ENCODE measurements around the gene GLCE. TPM values are rescaled to one million over a fixed set of nuclear protein-coding genes. Genes with fewer than 3 reads are reported as not detected.
"Not testable (repeated sequence)": the region's sequence is repeated elsewhere in the genome, so short reads cannot be mapped to it uniquely, and the experiment has no call there.

The GLCE gene
- total RNA-seq, 2 experiments from 2014 or later: 3.8 TPM

DNA sequence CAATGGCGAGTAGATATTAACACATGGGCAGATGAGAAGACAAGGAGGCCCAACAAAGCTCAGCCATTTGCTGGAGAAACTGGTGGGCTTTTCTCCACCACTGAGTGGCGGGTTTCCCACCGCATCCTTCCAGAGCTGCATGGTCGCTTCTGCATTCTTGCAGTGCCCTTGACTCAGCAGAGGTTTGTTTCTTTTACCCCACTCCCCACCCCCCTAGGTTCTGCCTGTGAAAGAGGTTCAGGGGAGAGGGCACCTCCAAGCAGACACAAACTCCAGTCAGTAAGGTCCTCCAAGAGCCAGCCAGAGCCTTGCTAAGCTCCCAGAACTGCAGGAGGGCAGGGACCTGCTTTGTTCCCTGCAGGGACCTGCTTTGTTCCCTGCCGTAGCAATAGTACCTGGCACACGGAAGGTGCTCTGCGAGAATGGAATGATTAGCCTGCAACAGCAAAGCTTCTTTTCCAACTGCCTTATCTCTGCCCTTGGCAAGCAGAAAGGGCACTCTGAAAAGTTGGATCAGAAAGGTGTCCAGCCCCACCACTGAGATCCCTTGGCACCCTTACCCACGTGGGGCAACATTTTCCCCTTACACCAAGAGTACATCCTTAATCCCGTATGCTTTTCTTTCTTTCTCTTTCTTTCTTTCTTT lies 139.6 kb downstream of the GLCE start:
- Mint-ChIP-seq H3K27ac (no peak overlapping the region), H3K27me3 (peaks cover 57% of the 10 kb centered on the region), H3K36me3 (no peaks in the 10 kb centered on the region), H3K4me1 (no peaks in the 10 kb centered on the region), H3K9me3 (ENCODE audit: low read depth) (no peaks in the 10 kb centered on the region), H3K4me3 (no peak overlapping the region)
- CTCF ChIA-PET: no interaction called here
- DNase-seq (no peak), ATAC-seq (no peak)

DNA sequence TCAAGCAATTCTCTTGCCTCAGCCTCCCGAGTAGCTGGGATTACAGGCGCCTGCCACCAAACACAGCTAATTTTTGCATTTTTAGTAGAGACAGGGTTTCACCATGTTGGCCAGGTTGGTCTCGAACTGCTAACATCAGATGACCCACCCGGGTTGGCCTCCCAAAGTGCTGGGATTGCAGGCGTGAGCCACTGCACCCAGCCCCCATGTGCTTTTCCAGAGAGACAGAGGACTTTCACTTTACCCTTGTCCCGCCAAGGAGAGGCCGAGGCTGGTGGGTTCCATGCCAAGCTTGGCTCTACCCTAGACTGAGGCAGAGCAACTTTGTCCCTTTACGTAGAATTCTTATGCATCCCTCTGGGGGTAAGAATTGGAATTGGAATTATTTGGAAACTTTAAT lies 140.7 kb downstream of the GLCE start:
- CTCF ChIA-PET; H3K4me3 Mint-ChIP-seq; H3K9me3 Mint-ChIP-seq (ENCODE audit: low read depth); DNase-seq; H3K36me3 Mint-ChIP-seq; H3K4me1 Mint-ChIP-seq; H3K27ac Mint-ChIP-seq; ATAC-seq: not testable (repeated sequence)
- H3K27me3 Mint-ChIP-seq: peaks cover 55% of the 10 kb centered on the region

DNA sequence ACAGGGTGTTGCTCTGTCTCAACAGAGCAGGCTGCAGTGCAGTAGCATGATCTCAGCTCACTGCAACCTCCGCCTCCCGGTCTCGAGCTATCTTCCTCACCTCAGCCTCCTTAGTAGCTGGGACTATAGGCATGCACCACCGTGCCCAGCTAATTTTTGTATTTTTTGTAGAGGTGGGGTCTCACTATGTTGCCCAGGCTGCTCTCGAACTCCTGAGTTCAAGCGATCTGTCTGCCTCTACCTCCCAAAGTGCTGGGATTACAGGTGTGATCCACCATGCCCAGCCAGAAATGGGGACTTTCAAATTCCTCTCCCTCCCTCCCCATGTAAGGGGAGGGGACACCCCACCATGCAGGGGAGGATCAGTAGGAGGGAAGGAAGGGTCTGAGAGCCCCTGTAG lies 141.7 kb downstream of the GLCE start:
- ATAC-seq; H3K27ac Mint-ChIP-seq; H3K4me1 Mint-ChIP-seq; H3K4me3 Mint-ChIP-seq; DNase-seq; CTCF ChIA-PET; H3K9me3 Mint-ChIP-seq (ENCODE audit: low read depth); H3K36me3 Mint-ChIP-seq: not testable (repeated sequence)
- H3K27me3 Mint-ChIP-seq: peaks cover 48% of the 10 kb centered on the region

DNA sequence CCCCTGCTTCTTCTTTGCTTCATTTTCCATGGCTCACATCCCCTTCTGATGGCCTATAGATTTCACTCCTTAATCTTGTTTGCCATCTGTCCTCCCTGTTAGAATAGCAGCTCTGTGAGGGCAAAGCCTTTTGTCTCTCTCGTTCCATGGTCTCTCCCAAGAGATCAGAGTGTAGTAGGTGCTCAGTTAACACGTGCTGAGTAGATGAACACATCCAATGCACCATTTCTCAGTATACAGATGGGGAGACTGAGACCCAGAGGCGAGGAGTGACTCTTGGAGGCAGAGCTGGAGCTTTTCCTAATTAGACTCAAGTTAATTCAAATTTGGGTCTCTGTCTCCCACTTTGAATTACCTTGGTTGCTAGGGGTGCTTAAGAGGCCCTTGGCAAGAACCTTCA lies 142.5 kb downstream of the GLCE start:
- peaks cover 39% of the 10 kb centered on the region for H3K27me3 Mint-ChIP-seq
- H3K4me3 Mint-ChIP-seq: no peak overlapping the region
- no peak overlapping the region for H3K27ac Mint-ChIP-seq
- ATAC-seq: no peak
- H3K4me1 Mint-ChIP-seq: no peaks in the 10 kb centered on the region
- CTCF ChIA-PET: no interaction called here
- H3K36me3 Mint-ChIP-seq: no peaks in the 10 kb centered on the region
- H3K9me3 Mint-ChIP-seq (ENCODE audit: low read depth): no peaks in the 10 kb centered on the region
- no peak for DNase-seq

DNA sequence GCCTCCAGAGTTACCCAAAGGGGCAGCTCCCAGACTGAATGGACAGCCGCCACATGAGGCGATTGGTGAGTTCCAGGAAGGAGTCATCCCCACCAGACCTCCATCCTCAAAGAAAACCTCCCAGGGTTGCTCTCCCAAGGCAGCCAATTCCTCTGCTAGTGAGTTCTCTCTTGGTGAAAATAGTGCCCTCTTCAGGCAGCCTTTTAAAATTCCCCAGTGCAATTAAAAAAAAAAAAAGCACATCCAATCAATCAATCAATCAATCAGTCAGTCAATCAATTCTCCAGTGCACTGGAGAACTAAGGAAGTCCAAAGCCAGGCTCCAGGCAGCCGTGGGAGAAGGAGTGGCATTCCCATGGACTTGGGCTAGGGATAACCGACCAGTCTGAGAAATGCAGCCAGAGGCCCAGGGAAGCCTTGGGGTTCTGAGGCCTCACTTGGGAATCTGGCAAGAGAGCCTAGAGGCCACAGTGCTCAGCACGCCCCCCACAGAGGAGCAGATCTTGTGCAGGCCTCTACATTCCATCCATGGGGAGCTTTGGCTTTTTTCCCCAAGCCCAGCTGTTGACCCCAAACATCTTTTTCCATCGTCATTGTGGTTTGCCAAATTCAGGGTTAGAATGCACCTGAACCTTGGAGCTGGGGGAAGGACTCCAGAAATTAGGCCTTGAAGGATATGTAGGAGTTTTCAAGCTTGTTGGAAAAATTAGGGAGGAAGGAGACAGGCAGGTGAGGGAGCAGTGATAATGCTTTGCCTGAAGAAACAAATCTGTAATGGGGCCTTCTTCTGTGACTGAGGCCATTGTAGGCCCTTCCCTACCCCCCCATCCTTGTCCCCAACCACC lies 143.1 kb downstream of the GLCE start:
- Mint-ChIP-seq H3K4me1 (no peaks in the 10 kb centered on the region), H3K4me3 (no peak overlapping the region), H3K27me3 (peaks cover 33% of the 10 kb centered on the region), H3K9me3 (ENCODE audit: low read depth) (no peaks in the 10 kb centered on the region), H3K27ac (no peak overlapping the region), H3K36me3 (no peaks in the 10 kb centered on the region)
- ATAC-seq: no peak
- no peak for DNase-seq
- CTCF ChIA-PET: interaction anchor here (0.7 kb wide), 1 partner anchor 142 kb away, joined by 3 read pairs; no protein-coding TSS in a partner anchor

DNA sequence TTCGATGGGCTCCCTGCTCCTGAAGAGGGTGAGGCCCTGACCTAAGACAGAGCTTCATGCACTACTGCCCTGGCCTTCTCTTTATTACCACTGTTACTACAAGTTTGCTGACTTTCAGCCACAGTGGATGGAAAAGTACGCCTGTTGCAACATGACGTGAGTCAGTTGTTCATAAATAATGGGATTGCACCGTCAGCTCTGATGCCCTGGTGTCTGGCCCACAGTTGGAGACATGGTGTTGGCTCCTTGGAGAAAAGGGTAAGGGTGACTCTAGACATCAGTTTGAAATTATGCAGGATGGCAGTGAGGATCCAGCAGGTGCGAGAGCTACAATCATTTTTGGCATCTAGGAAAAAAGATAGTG lies 143.7 kb downstream of the GLCE start:
- Mint-ChIP-seq H3K4me3 (no peak overlapping the region), H3K36me3 (no peaks in the 10 kb centered on the region), H3K27ac (no peak overlapping the region), H3K4me1 (no peaks in the 10 kb centered on the region), H3K9me3 (ENCODE audit: low read depth) (no peaks in the 10 kb centered on the region), H3K27me3 (peaks cover 32% of the 10 kb centered on the region)
- ATAC-seq: no peak
- CTCF ChIA-PET: interaction anchor here (0.7 kb wide), 1 partner anchor 143 kb away, joined by 3 read pairs; no protein-coding TSS in a partner anchor
- DNase-seq: no peak

GRCh38 chr15:69305204-69305931 lies 144.9 kb downstream of the GLCE start:
- peaks cover 20% of the 10 kb centered on the region for H3K27me3 Mint-ChIP-seq

DNA sequence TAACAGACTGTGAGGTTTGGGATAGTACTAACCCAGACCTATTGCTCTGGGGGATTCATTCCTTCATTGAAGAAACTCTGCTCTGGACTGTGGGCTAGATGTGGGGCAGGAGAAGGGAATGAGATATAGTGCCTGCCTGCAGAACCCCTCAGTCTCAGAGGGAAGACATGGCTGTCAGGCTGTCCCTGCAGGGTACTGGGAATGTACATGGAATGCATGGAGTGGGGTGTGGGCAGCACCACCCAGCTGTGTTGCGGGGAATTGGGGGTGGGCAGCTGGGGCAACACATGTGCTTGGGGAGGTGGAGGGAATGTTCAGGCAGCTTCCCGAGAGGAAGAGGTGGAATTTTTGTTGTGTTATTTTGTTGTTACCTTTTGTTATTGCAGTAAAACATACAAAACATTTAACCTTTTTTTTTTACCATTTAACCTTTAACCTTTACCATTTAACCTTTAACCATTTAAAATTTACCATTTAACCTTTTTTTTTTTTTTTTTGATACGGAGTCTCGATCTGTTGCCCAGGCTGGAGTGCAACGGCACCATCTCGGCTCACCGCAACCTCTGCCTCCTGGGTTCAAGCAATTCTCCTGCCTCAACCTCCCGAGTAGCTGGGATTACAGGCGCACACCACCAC lies 145.6 kb downstream of the GLCE start:
- Mint-ChIP-seq H3K27me3 (peaks cover 15% of the 10 kb centered on the region), H3K36me3 (no peaks in the 10 kb centered on the region), H3K4me3 (no peak overlapping the region), H3K9me3 (ENCODE audit: low read depth) (no peaks in the 10 kb centered on the region), H3K4me1 (no peaks in the 10 kb centered on the region), H3K27ac (no peak overlapping the region)
- DNase-seq: no peak
- CTCF ChIA-PET: no interaction called here
- ATAC-seq: no peak

More at GRCh38 chr15:69305204-69305931, 144.9 kb downstream of the GLCE start:
- CTCF ChIA-PET: no interaction called here
- Mint-ChIP-seq H3K36me3 (no peaks in the 10 kb centered on the region), H3K4me1 (no peaks in the 10 kb centered on the region), H3K27ac (no peak overlapping the region), H3K9me3 (ENCODE audit: low read depth) (no peaks in the 10 kb centered on the region), H3K4me3 (no peak overlapping the region)
- ATAC-seq (no peak), DNase-seq (no peak)

DNA sequence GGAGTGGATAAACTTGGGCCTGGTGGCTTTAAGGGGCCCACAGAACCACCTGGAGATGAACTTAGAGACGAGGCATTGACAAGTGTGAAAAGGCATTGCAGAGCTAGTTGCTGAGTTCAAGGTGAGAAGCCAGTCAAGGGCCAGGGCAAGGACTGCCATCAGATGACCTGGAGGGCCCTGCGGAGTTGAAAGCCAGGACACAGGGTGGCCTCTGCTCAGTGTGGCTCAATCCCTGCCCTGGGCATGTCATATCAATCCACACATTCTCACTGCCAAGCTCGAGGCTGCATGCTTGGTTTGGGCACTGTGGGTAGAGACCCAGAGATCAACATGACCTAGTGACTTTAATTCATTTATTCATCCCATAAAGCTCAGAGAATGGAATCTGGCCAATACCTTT lies 147.5 kb downstream of the GLCE start:
- Mint-ChIP-seq H3K4me3 (no peak overlapping the region), H3K9me3 (ENCODE audit: low read depth) (no peaks in the 10 kb centered on the region), H3K27ac (no peak overlapping the region), H3K27me3 (peaks cover 2% of the 10 kb centered on the region), H3K4me1 (no peaks in the 10 kb centered on the region), H3K36me3 (no peaks in the 10 kb centered on the region)
- DNase-seq (no peak), ATAC-seq (no peak)
- CTCF ChIA-PET: no interaction called here

DNA sequence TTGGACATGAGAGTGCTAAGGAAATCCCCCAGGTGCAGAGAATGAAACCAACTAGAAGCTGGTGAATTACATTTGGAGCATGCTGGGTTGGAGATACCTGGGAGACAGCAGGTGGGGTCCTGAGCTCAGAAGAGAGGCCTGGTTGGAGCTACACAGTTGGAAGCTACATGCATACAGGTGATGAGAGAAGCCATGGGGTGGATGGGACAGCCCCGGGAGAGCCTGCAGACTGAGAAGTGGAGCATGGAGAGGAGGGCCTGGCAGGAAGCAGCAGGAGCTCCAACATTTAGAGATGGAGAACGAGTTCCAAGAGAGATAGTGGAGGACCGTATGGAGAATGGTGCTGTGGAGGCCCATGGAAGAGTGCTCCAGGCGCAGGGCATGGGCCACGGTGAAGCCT lies 148.5 kb downstream of the GLCE start:
- no peaks in the 10 kb centered on the region for H3K36me3 Mint-ChIP-seq
- no peak for ATAC-seq
- no peak overlapping the region for H3K4me3 Mint-ChIP-seq
- H3K4me1 Mint-ChIP-seq: no peaks in the 10 kb centered on the region
- no peak for DNase-seq
- CTCF ChIA-PET: no interaction called here
- H3K9me3 Mint-ChIP-seq (ENCODE audit: low read depth): no peaks in the 10 kb centered on the region
- no peak overlapping the region for H3K27ac Mint-ChIP-seq
- no peaks in the 10 kb centered on the region for H3K27me3 Mint-ChIP-seq

GRCh38 chr15:69311319-69311721 lies 150.9 kb downstream of the GLCE start:
- Mint-ChIP-seq H3K9me3 (ENCODE audit: low read depth) (no peaks in the 10 kb centered on the region), H3K4me3 (no peak overlapping the region), H3K36me3 (no peaks in the 10 kb centered on the region), H3K27ac (no peak overlapping the region), H3K27me3 (peaks cover under 1% of the 10 kb centered on the region), H3K4me1 (no peaks in the 10 kb centered on the region)
- CTCF ChIA-PET: no interaction called here
- no peak for ATAC-seq
- no peak for DNase-seq

DNA sequence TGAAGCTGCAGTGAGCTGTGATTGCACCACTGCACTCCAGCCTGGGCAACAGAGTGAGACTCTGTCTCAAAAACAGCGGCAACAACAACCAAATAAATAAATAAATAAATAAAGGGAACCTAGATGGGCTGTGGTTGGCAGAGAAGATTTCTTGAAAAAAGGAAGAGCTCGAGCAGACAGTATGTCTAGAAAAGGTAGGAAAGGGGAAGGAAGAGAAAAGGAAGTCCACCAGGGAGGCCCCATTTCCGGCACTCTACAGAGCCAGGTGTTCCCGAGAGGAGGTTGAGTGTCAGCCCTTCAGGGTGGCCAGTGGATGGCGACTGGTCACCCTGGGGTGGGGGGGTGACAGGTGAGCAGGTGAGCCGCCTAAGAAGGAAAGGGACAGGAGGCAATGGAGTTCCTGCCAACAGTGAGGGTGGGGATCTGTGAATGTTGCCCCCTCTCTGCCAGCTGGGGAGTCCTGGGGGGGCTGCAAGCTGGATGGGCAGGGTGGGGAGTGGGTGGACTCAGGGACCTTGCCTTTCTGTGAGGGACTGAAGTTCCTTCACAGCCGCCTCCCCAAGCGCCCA lies 153.1 kb downstream of the GLCE start:
- DNase-seq: no peak
- H3K27me3 Mint-ChIP-seq: peaks cover 2% of the 10 kb centered on the region
- H3K4me3 Mint-ChIP-seq: no peak overlapping the region
- no peak for ATAC-seq
- H3K4me1 Mint-ChIP-seq: no peaks in the 10 kb centered on the region
- no peaks in the 10 kb centered on the region for H3K36me3 Mint-ChIP-seq
- H3K9me3 Mint-ChIP-seq (ENCODE audit: low read depth): no peaks in the 10 kb centered on the region
- CTCF ChIA-PET: interaction anchor here (0.6 kb wide), 1 partner anchor 192 kb away, joined by 3 read pairs; no protein-coding TSS in a partner anchor
- H3K27ac Mint-ChIP-seq: no peak overlapping the region

GRCh38 chr15:69314131-69314530 lies 153.7 kb downstream of the GLCE start:
- Mint-ChIP-seq H3K9me3 (ENCODE audit: low read depth) (no peaks in the 10 kb centered on the region), H3K27me3 (peaks cover 2% of the 10 kb centered on the region), H3K4me1 (no peaks in the 10 kb centered on the region), H3K36me3 (no peaks in the 10 kb centered on the region), H3K4me3 (no peak overlapping the region), H3K27ac (no peak overlapping the region)
- DNase-seq: no peak
- CTCF ChIA-PET: interaction anchor here (0.6 kb wide), 1 partner anchor 193 kb away, joined by 3 read pairs; no protein-coding TSS in a partner anchor
- no peak for ATAC-seq

All from activated CD8-positive, alpha-beta memory T cell treated with anti-CD3 and anti-CD28 coated beads, Interleukin-2, amount 10 ng/mL, durations not matched to agents 7 days and 5 days (primary cell).